ENCODE data around the gene TBC1D1.

DNA sequence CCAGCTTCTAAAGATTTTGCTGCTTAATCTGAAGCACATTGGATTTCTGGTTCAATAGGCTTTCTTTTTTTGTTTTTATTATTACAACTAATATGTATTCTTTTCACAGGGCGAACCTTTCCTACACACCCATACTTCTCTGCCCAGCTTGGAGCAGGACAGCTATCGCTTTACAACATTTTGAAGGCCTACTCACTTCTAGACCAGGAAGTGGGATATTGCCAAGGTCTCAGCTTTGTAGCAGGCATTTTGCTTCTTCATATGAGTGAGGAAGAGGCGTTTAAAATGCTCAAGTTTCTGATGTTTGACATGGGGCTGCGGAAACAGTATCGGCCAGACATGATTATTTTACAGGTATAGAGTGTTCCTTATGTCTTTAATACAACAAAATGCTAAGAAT is 224.7 kb downstream of the TBC1D1 start:
- TF ChIP-seq, protein P1, sequence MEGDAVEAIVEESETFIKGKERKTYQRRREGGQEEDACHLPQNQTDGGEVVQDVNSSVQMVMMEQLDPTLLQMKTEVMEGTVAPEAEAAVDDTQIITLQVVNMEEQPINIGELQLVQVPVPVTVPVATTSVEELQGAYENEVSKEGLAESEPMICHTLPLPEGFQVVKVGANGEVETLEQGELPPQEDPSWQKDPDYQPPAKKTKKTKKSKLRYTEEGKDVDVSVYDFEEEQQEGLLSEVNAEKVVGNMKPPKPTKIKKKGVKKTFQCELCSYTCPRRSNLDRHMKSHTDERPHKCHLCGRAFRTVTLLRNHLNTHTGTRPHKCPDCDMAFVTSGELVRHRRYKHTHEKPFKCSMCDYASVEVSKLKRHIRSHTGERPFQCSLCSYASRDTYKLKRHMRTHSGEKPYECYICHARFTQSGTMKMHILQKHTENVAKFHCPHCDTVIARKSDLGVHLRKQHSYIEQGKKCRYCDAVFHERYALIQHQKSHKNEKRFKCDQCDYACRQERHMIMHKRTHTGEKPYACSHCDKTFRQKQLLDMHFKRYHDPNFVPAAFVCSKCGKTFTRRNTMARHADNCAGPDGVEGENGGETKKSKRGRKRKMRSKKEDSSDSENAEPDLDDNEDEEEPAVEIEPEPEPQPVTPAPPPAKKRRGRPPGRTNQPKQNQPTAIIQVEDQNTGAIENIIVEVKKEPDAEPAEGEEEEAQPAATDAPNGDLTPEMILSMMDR (IDR thresholded peaks at IDR 0.05) = no peak
- no peak for TF ChIP-seq POLR2A (IDR thresholded peaks at IDR 0.05)
